Transverse colon (tissue), 4 donors: ENCODE measurements around the gene CCM2L.

Experiments used
- EP300 ChIP-seq: sonication (generic); formaldehyde crosslinking; IDR thresholded peaks from one replicate; pipeline ENCODE4 v1.6.1; 2017; ENCODE audit warnings: antibody characterized with exemption, low read depth
- POLR2A ChIP-seq: fragments of 450-650 bp; IDR thresholded peaks from one replicate; pipeline ENCODE4 v1.6.1; 2016; ENCODE audit warnings: antibody characterized with exemption, mild to moderate bottlenecking, moderate library complexity
- POLR2AphosphoS5 ChIP-seq, 3 donors: sonication (generic); formaldehyde crosslinking; IDR thresholded peaks; one replicate each; pipeline ENCODE4 v1.6.1; 2016; ENCODE audit warnings: antibody characterized with exemption in 3 of 3
- TF ChIP-seq, protein P1 (sequence below), 5 experiments: fragments of 200-600 bp in 3 of 5; fragments of 450-650 bp in 2 of 5; sonication (generic) in 3 of 5; IDR thresholded peaks; 1 replicate in 2 of 5; 2 replicates in 3 of 5; pipeline ENCODE4 v1.5.1; 2016 to 2017; ENCODE audit warnings: antibody characterized with exemption in 5 of 5, inconsistent platforms in 3 of 5, mild to moderate bottlenecking in 2 of 5, moderate library complexity in 1 of 5

DNA sequence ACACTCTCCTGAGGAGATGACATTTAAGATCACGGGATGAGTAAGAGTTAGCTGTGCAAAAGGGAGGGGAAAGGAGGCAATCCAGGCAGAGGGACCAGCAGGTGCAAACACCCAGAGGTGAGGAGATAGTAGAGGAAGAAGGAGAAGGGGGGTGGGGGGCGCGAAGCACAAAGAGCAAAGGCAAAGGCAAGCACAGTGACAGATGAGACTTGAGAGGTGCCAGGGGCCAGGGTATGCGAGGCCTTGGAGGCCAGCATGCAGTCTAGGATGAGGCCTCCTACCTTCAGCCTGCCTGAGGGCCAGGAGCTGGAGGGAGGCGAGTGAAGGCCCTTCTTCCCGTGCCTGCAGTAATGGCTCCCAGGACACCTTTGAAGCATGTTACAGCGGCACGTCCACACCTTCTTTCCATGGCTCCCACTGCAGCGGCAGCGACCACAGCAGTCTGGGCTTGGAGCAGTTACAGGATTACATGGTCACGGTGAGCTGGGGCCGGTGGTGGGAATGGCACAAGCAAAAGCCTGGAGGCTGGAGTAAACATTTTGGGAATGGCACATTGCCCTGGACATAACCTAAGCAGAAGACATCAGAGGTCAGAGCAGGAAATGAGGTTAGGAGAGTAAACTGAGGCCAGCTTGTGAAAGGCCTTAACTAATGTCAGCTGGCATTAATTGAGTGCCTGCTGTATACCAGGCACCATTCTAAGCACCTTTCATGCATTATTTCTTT lies 18.6 kb downstream of the CCM2L start:
- TF ChIP-seq, protein P1, sequence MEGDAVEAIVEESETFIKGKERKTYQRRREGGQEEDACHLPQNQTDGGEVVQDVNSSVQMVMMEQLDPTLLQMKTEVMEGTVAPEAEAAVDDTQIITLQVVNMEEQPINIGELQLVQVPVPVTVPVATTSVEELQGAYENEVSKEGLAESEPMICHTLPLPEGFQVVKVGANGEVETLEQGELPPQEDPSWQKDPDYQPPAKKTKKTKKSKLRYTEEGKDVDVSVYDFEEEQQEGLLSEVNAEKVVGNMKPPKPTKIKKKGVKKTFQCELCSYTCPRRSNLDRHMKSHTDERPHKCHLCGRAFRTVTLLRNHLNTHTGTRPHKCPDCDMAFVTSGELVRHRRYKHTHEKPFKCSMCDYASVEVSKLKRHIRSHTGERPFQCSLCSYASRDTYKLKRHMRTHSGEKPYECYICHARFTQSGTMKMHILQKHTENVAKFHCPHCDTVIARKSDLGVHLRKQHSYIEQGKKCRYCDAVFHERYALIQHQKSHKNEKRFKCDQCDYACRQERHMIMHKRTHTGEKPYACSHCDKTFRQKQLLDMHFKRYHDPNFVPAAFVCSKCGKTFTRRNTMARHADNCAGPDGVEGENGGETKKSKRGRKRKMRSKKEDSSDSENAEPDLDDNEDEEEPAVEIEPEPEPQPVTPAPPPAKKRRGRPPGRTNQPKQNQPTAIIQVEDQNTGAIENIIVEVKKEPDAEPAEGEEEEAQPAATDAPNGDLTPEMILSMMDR (IDR thresholded peaks at IDR 0.05) = no peak
- TF ChIP-seq POLR2A (no peak), EP300 (no peak), POLR2AphosphoS5 (IDR thresholded peaks at IDR 0.05) (no peak)
